ENCODE data around the gene TPD52L1. TPM values are rescaled to one million over a fixed set of nuclear protein-coding genes. Genes with fewer than 3 reads are reported as not detected.
A peak's percentile ranks its signal among the peaks of the same experiment; 100 is the strongest.

The TPD52L1 gene
- total and polyA plus RNA-seq, 4 donors: 15.6 to 43.5 (median 16.7) TPM

GRCh38 chr6:125200941-125201340, 47.4 kb downstream of the TPD52L1 start:
- no peak for TF ChIP-seq CTCF (IDR thresholded peaks at IDR 0.05; ENCODE audit: control extremely low read depth, extremely low read depth)
- no peak overlapping the region for H3K27ac ChIP-seq (ENCODE audit: low read depth in 1 of 2, low read length in 1 of 2)
- peaks cover 5 to 40% (median 18%) of the 10 kb centered on the region in 5 donors for H3K4me1 ChIP-seq (ENCODE audit: control insufficient read depth in 5 of 5, insufficient read depth in 5 of 5, low read length in 5 of 5)
- DNase-seq (no peak), ATAC-seq (ENCODE audit: insufficient read depth, low FRiP score) (no peak)
- H3K9ac ChIP-seq (ENCODE audit: insufficient read depth in 1 of 2, low read length in 2 of 2): no peak overlapping the region
- H3K36me3 ChIP-seq (ENCODE audit: control insufficient read depth in 4 of 4, insufficient read depth in 4 of 4, low read length in 4 of 4): no peaks in the 10 kb centered on the region
- no peaks in the 10 kb centered on the region for H3K9me3 ChIP-seq (ENCODE audit: control insufficient read depth in 4 of 4, insufficient read depth in 3 of 4, low read length in 3 of 4)
- no peak overlapping the region for H3K4me3 ChIP-seq
- H3K27me3 ChIP-seq (ENCODE audit: control insufficient read depth in 3 of 3, insufficient read depth in 3 of 3, low read length in 2 of 3): no peaks in the 10 kb centered on the region
- 76 to 82% methylated on average over 3 of the region's 3 CpGs for WGBS, 2 donors

- Histone ChIP-seq H3K27ac (ENCODE audit: low read depth in 1 of 2, low read length in 1 of 2) (peak overlapping the region in 1 of 2 donors; percentile 52), H3K9me3 (ENCODE audit: control insufficient read depth in 4 of 4, insufficient read depth in 3 of 4, low read length in 3 of 4) (no peaks in the 10 kb centered on the region), H3K27me3 (ENCODE audit: control insufficient read depth in 3 of 3, insufficient read depth in 3 of 3, low read length in 2 of 3) (no peaks in the 10 kb centered on the region), H3K4me3 (no peak overlapping the region), H3K36me3 (ENCODE audit: control insufficient read depth in 4 of 4, insufficient read depth in 4 of 4, low read length in 4 of 4) (no peaks in the 10 kb centered on the region), H3K9ac (ENCODE audit: insufficient read depth in 1 of 2, low read length in 2 of 2) (no peak overlapping the region), H3K4me1 (ENCODE audit: control insufficient read depth in 5 of 5, insufficient read depth in 5 of 5, low read length in 5 of 5) (peaks cover 0 to 28% (median 18%) of the 10 kb centered on the region in 5 donors)
- ATAC-seq (ENCODE audit: insufficient read depth, low FRiP score) (no peak), DNase-seq (peak; percentile 89 to 94 (median 92))
- no peak for TF ChIP-seq CTCF (IDR thresholded peaks at IDR 0.05; ENCODE audit: control extremely low read depth, extremely low read depth)
- WGBS, 2 donors: 30% methylated on average over 7 of the region's 7 CpGs
These were observed 48.6 kb downstream of the TPD52L1 start for GRCh38 chr6:125201961-125202729.

GRCh38 chr6:125203395-125203794, 49.8 kb downstream of the TPD52L1 start:
- Histone ChIP-seq H3K9me3 (ENCODE audit: control insufficient read depth in 4 of 4, insufficient read depth in 3 of 4, low read length in 3 of 4) (no peaks in the 10 kb centered on the region), H3K9ac (ENCODE audit: insufficient read depth in 1 of 2, low read length in 2 of 2) (no peak overlapping the region), H3K27ac (ENCODE audit: low read depth in 1 of 2, low read length in 1 of 2) (no peak overlapping the region), H3K4me3 (no peak overlapping the region), H3K4me1 (ENCODE audit: control insufficient read depth in 5 of 5, insufficient read depth in 5 of 5, low read length in 5 of 5) (peaks cover 0 to 16% (median 10%) of the 10 kb centered on the region in 5 donors), H3K27me3 (ENCODE audit: control insufficient read depth in 3 of 3, insufficient read depth in 3 of 3, low read length in 2 of 3) (no peaks in the 10 kb centered on the region), H3K36me3 (ENCODE audit: control insufficient read depth in 4 of 4, insufficient read depth in 4 of 4, low read length in 4 of 4) (no peaks in the 10 kb centered on the region)
- TF ChIP-seq CTCF (IDR thresholded peaks at IDR 0.05; ENCODE audit: control extremely low read depth, extremely low read depth): no peak
- no peak for ATAC-seq (ENCODE audit: insufficient read depth, low FRiP score)
- DNase-seq: no peak

Data from lung (tissue), 12 donors.